HG03196 (cell line): Measurements from ENCODE around the gene CTAG1A.
"Not testable (repeated sequence)": the region's sequence is repeated elsewhere in the genome, so short reads cannot be mapped to it uniquely, and the experiment has no call there.

Source experiments
- ATAC-seq: cut with Tn5 transposase; IDR thresholded peaks from one replicate; pipeline ENCODE4 v1.9.1; 2021; ENCODE audit not compliant: unreplicated experiment

Gene CTAG1A

DNA sequence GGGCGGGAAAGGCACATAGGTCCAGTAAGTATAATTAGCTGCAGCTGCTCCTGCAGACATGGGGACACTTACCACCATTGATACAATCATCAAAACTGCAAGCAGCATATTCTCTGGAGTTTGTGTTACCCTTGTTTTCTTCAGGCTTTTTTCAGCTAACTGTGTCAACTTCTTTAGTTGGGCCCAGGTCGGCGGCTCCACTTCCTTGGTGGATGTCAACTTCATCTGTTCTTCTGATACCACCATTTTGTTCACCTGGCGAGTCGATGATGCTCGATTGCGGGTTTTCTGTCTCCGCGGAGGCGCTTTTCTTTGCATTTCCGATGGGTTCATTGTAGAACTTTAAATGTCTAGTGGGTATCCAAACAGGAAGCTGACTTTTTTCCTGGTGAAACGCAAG is 26.2 kb downstream of the CTAG1A start:
- ATAC-seq = not testable (repeated sequence)

DNA sequence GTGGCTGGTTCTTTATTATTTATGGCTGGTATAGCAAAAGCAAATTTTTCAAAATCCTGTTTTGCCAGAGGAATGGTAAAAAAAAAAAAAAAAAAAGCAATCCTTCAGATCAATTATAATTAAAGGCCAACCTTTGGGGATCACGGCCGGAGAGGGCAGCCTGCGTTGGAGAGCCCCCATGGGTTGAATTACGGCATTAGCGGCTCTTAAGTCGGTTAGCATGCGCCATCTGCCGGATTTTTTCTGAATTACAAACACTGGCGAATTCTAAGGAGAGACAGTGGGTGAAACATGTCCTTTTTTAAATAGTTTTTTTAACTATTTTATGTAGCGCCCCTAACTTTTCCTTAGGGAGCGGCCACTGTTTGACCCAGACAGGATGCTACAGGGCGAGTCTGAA is 28.7 kb downstream of the CTAG1A start:
- ATAC-seq = not testable (repeated sequence)

- ATAC-seq = not testable (repeated sequence)
Observed at GRCh38 chrX:154619182-154619581, 34.2 kb downstream of the CTAG1A start, which contains the start of gene CTAG1B. TSS of gene CTAG1B (minus strand) at chrX:154619282. CDS start at chrX:154619218, 64 bp downstream.

GRCh38 chrX:154620767-154621414 is 36.0 kb downstream of the CTAG1A start:
- ATAC-seq = not testable (repeated sequence)

- not testable (repeated sequence) for ATAC-seq
Observed at GRCh38 chrX:154628960-154629359, 44.0 kb downstream of the CTAG1A start.

DNA sequence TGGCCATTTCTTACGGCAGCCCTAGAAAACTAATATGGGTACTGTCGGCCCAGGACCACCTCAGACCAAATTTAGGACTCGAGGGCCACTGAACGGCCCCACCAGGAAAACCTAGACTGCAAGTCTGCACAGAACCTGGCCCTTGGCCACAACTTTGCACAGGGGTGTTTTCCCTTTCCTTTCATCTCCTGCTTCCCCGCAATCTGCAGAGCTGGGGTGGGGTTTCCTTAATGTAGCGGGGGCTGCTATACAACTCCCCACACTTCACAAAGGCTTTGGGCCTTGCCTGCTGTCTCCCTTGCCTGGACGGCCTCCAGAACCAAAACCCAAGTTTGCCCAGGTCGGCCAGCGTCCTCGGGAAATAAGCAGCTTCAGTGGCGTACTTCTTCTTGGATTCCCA is 46.0 kb downstream of the CTAG1A start:
- not testable (repeated sequence) for ATAC-seq

- ATAC-seq = not testable (repeated sequence)
Observed at GRCh38 chrX:154633661-154634060, 48.7 kb downstream of the CTAG1A start.
